GM18499 (cell line): ENCODE results near the gene PKNOX2.

Source experiments
- ATAC-seq: cut with Tn5 transposase; IDR thresholded peaks from one replicate; pipeline ENCODE4 v1.9.1; 2021; ENCODE audit warnings: moderate number of reproducible peaks; ENCODE audit not compliant: insufficient read depth, unreplicated experiment

PKNOX2 gene

GRCh38 chr11:125372088-125372487 is 207.5 kb downstream of the PKNOX2 start:
- ATAC-seq, result no peak

- ATAC-seq, result no peak
Observed at GRCh38 chr11:125372911-125373310, 208.4 kb downstream of the PKNOX2 start.

GRCh38 chr11:125373426-125374391 is 209.2 kb downstream of the PKNOX2 start:
- no peak for ATAC-seq

GRCh38 chr11:125374398-125374797 is 209.8 kb downstream of the PKNOX2 start:
- no peak for ATAC-seq

- ATAC-seq, result no peak
Observed at GRCh38 chr11:125375146-125375545, 210.6 kb downstream of the PKNOX2 start.

- ATAC-seq, result no peak
Observed at GRCh38 chr11:125376117-125376516, 211.6 kb downstream of the PKNOX2 start.

- no peak for ATAC-seq
Observed at GRCh38 chr11:125376856-125377255, 212.3 kb downstream of the PKNOX2 start.

GRCh38 chr11:125378083-125378482 is 213.5 kb downstream of the PKNOX2 start:
- ATAC-seq, result no peak

GRCh38 chr11:125378571-125378970 is 214.0 kb downstream of the PKNOX2 start:
- no peak for ATAC-seq

GRCh38 chr11:125379565-125379964 is 215.0 kb downstream of the PKNOX2 start:
- no peak for ATAC-seq

- ATAC-seq, result no peak
Observed at GRCh38 chr11:125379981-125380380, 215.4 kb downstream of the PKNOX2 start.

GRCh38 chr11:125380756-125381445 is 216.3 kb downstream of the PKNOX2 start:
- no peak for ATAC-seq

GRCh38 chr11:125381499-125382044 is 217.0 kb downstream of the PKNOX2 start:
- ATAC-seq, result no peak

- ATAC-seq, result no peak
Observed at GRCh38 chr11:125382314-125382791, 217.8 kb downstream of the PKNOX2 start.

GRCh38 chr11:125382822-125383221 is 218.3 kb downstream of the PKNOX2 start:
- no peak for ATAC-seq

- no peak for ATAC-seq
Observed at GRCh38 chr11:125384825-125385224, 220.3 kb downstream of the PKNOX2 start.

- ATAC-seq, result no peak
Observed at GRCh38 chr11:125387901-125388300, 223.3 kb downstream of the PKNOX2 start.

- no peak for ATAC-seq
Observed at GRCh38 chr11:125388611-125389010, 224.1 kb downstream of the PKNOX2 start.

- ATAC-seq, result no peak
Observed at GRCh38 chr11:125389339-125390166, 225.0 kb downstream of the PKNOX2 start.

GRCh38 chr11:125390946-125391345 is 226.4 kb downstream of the PKNOX2 start:
- ATAC-seq, result no peak
